Caco-2 (cell line): Measurements from ENCODE around the gene CIBAR2. TPM values are rescaled to one million over a fixed set of nuclear protein-coding genes. Genes with fewer than 3 reads are reported as not detected.
"Not testable (repeated sequence)": the region's sequence is repeated elsewhere in the genome, so short reads cannot be mapped to it uniquely, and the experiment has no call there.

Experiments used
- BruUV-seq: library from RNA; stranded (reverse); fragments of 400-500 nt; replicated peaks from 2 replicates; lab custom pipeline; 2021; lab: Mats Ljungman, UMichigan
- CTCF ChIA-PET: fragments of 300-600 bp; sonication (Branson Sonifier 250); formaldehyde crosslinking; loops from one replicate; lab custom pipeline; 2022; ENCODE audit warnings: antibody characterized with exemption; lab: Charles Lee
- POLR2A ChIA-PET: fragments of 300-600 bp; sonication (Branson Sonifier 250); formaldehyde crosslinking; loops from one replicate; lab custom pipeline; 2022; ENCODE audit warnings: antibody characterized with exemption; lab: Charles Lee
- DNase-seq, 2 experiments: peaks; one replicate each; pipeline versions ENCODE4 v3.0.0 to v3.0.0-alpha.2; 2020 to 2022
- H3K27me3 ChIP-seq: replicated peaks from 2 replicates; pipeline ENCODE4 v1.6.0; 2011; ENCODE audit warnings: low read length; ENCODE audit not compliant: control insufficient read depth, insufficient read depth
- H3K36me3 ChIP-seq: 2 replicates; pipeline ENCODE4 v1.5.1; 2011; ENCODE audit warnings: low read length; ENCODE audit not compliant: control insufficient read depth, insufficient read depth
- H3K4me1 ChIP-seq: fragments of 250-450 bp; sonication (Bioruptor Pico); 2 replicates; pipeline ENCODE4 v1.5.1; 2020; ENCODE audit warnings: mild to moderate bottlenecking
- H3K4me3 ChIP-seq: 2 replicates; pipeline ENCODE4 v1.5.1; 2011; ENCODE audit warnings: low read depth, mild to moderate bottlenecking, control low read depth, low read length
- H3K9me3 ChIP-seq: fragments of 250-450 bp; sonication (Bioruptor Pico); 2 replicates; pipeline ENCODE4 v1.5.1; 2020; ENCODE audit warnings: mild to moderate bottlenecking, moderate library complexity
- H3K27ac Mint-ChIP-seq: one replicate; pipeline ENCODE4 v1.8.0; 2022; ENCODE audit warnings: mixed read lengths; ENCODE audit not compliant: unreplicated experiment
- H3K27me3 Mint-ChIP-seq: one replicate; pipeline ENCODE4 v1.8.0; 2022; ENCODE audit warnings: mixed read lengths; ENCODE audit not compliant: insufficient read depth, unreplicated experiment
- H3K36me3 Mint-ChIP-seq: one replicate; pipeline ENCODE4 v1.8.0; 2022; ENCODE audit warnings: mild to moderate bottlenecking, mixed read lengths; ENCODE audit not compliant: insufficient read depth, unreplicated experiment
- H3K4me1 Mint-ChIP-seq: one replicate; pipeline ENCODE4 v1.8.0; 2022; ENCODE audit warnings: low read depth, mixed read lengths; ENCODE audit not compliant: unreplicated experiment
- H3K4me3 Mint-ChIP-seq: one replicate; pipeline ENCODE4 v1.8.0; 2022; ENCODE audit warnings: mild to moderate bottlenecking, moderate library complexity, mixed read lengths; ENCODE audit not compliant: unreplicated experiment
- H3K9me3 Mint-ChIP-seq: one replicate; pipeline ENCODE4 v1.8.0; 2022; ENCODE audit warnings: mixed read lengths; ENCODE audit not compliant: unreplicated experiment
- CTCF ChIP-seq, 2 experiments: fragments of 200-600 bp in 1 of 2; IDR thresholded peaks; 1 replicate in 1 of 2; 2 replicates in 1 of 2; pipeline versions ENCODE4 v1.5.1 to v1.8.0; 2011 to 2022; ENCODE audit warnings: antibody characterized with exemption in 1 of 2, control low read depth in 1 of 2, inconsistent platforms in 1 of 2, low read depth in 1 of 2, low read length in 1 of 2, mild to moderate bottlenecking in 1 of 2, moderate library complexity in 1 of 2; ENCODE audit not compliant: insufficient read depth in 1 of 2, severe bottlenecking in 1 of 2, unreplicated experiment in 1 of 2
- intact Hi-C: fragments of 100-400 bp; cut with micrococcal nuclease; formaldehyde crosslinking; loops from one replicate; pipeline ENCODE4 v1.10.0; 2022; ENCODE audit not compliant: unreplicated experiment
- total RNA-seq: library from RNA; stranded (reverse); gene quantifications from 2 replicates; pipeline ENCODE4 v1.2.3, GENCODE V29; 2022

The CIBAR2 gene
- total RNA-seq, 1 experiment from 2014 or later, result not detected

- intact Hi-C loops, result no loop called here
- no peak for TF ChIP-seq CTCF (IDR thresholded peaks at IDR 0.05; ENCODE audit: insufficient read depth in 1 of 2, low read depth in 1 of 2, low read length in 1 of 2, severe bottlenecking in 1 of 2, unreplicated experiment in 1 of 2)
- Mint-ChIP-seq H3K36me3 (no peaks in the 10 kb centered on the region), H3K4me1 (no peaks in the 10 kb centered on the region), H3K9me3 (no peaks in the 10 kb centered on the region), H3K27me3 (no peaks in the 10 kb centered on the region), H3K4me3 (no peak overlapping the region), H3K27ac (no peak overlapping the region)
- peaks cover 8% of the 10 kb centered on the region for H3K4me1 ChIP-seq
- no peak overlapping the region for H3K4me3 ChIP-seq
- no peaks in the 10 kb centered on the region for H3K27me3 ChIP-seq
- peak in 1 of 2 experiments; percentile 36 for DNase-seq
- POLR2A ChIA-PET, result no interaction called here
- no peaks in the 10 kb centered on the region for H3K36me3 ChIP-seq
- CTCF ChIA-PET, result interaction anchor here (0.6 to 2.0 kb wide), 3 partner anchors 9 to 16 kb away, joined by 3 to 6 read pairs (median 4); no protein-coding TSS in a partner anchor
- peaks cover 3% of the 10 kb centered on the region; the same call in 1 of the 2 replicates for H3K9me3 ChIP-seq
- BruUV-seq, result no TSS peak
These were observed 11.8 kb upstream of the CIBAR2 start for GRCh38 chr16:85123891-85124635.

- H3K27me3 ChIP-seq, H3K9me3 Mint-ChIP-seq, H3K36me3 Mint-ChIP-seq, H3K4me1 ChIP-seq, H3K4me3 Mint-ChIP-seq, H3K9me3 ChIP-seq, H3K4me3 ChIP-seq, H3K27ac Mint-ChIP-seq, CTCF ChIA-PET, BruUV-seq, H3K36me3 ChIP-seq, H3K27me3 Mint-ChIP-seq, H3K4me1 Mint-ChIP-seq, POLR2A ChIA-PET, DNase-seq, intact Hi-C loops: not testable (repeated sequence)
These were observed 11.2 kb upstream of the CIBAR2 start for GRCh38 chr16:85123441-85123840.

- no peak for DNase-seq
- Histone ChIP-seq H3K27me3 (no peaks in the 10 kb centered on the region), H3K4me1 (peaks cover 8% of the 10 kb centered on the region), H3K9me3 (peaks cover 6% of the 10 kb centered on the region), H3K4me3 (no peak overlapping the region), H3K36me3 (no peaks in the 10 kb centered on the region)
- TF ChIP-seq CTCF (IDR thresholded peaks at IDR 0.05; ENCODE audit: insufficient read depth in 1 of 2, low read depth in 1 of 2, low read length in 1 of 2, severe bottlenecking in 1 of 2, unreplicated experiment in 1 of 2), result no peak
- H3K27ac Mint-ChIP-seq, result no peak overlapping the region
- CTCF ChIA-PET, result no interaction called here
- intact Hi-C loops, result no loop called here
- no peak overlapping the region for H3K4me3 Mint-ChIP-seq
- peaks cover 3% of the 10 kb centered on the region for H3K4me1 Mint-ChIP-seq
- peaks cover 3% of the 10 kb centered on the region for H3K36me3 Mint-ChIP-seq
- no peaks in the 10 kb centered on the region for H3K9me3 Mint-ChIP-seq
- POLR2A ChIA-PET, result no interaction called here
- no TSS peak for BruUV-seq
- H3K27me3 Mint-ChIP-seq, result no peaks in the 10 kb centered on the region
These were observed 7.7 kb upstream of the CIBAR2 start for GRCh38 chr16:85120006-85120340.
